Measurements from ENCODE around the gene ZGLP1.
A peak's percentile ranks its signal among the peaks of the same experiment; 100 is the strongest.

ZGLP1 gene

DNA sequence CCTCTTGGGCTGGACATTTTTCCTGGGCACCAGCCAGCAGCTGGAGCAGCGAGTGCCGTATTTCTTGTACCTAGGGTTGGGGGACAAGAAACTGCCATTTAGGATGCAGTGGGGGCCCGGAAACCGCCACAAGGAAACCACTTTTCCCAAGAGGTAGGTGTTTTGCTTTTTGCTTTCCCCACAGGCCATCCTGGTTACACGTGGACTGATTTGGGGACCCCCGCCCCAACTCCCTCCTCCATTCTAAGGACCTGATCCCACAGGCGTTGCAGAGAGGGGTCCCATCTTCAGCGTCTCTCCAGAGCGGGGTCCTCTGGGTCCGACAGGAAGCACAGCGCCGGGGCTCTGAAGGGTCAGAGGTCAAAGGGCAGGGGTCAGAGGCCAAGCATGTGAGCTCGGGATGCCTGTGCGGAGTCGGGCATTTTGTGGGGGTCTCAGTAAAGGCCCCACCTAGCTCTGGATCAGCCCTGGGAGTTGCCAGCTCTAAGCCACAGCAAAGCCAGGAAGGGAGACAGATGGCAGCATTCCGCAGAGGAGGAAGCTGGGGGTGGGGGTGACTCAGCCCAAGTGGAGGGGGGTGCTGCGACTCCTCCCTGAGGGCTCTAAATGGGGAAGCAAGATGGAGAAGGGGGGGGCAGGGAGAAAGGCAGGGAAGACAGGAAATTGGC is 4.3 kb downstream of the ZGLP1 start:
- no peak overlapping the region for H3K4me3 ChIP-seq (ENCODE audit: low read length)
- peaks cover 6% of the 10 kb centered on the region; the same call in 1 of the 2 replicates for H3K36me3 ChIP-seq (ENCODE audit: insufficient read depth, low read depth, low read length)
- H3K4me1 ChIP-seq (ENCODE audit: insufficient read depth, low read length) = no peaks in the 10 kb centered on the region
- no peak overlapping the region for H3K27ac ChIP-seq (ENCODE audit: low read length)
- H3K9ac ChIP-seq (ENCODE audit: low read depth, low read length) = no peak overlapping the region
- no peaks in the 10 kb centered on the region; the same call in 1 of the 2 replicates for H3K27me3 ChIP-seq (ENCODE audit: insufficient read depth, low read length)
- H3K9me3 ChIP-seq (ENCODE audit: insufficient read depth, low read depth, low read length) = no peaks in the 10 kb centered on the region

DNA sequence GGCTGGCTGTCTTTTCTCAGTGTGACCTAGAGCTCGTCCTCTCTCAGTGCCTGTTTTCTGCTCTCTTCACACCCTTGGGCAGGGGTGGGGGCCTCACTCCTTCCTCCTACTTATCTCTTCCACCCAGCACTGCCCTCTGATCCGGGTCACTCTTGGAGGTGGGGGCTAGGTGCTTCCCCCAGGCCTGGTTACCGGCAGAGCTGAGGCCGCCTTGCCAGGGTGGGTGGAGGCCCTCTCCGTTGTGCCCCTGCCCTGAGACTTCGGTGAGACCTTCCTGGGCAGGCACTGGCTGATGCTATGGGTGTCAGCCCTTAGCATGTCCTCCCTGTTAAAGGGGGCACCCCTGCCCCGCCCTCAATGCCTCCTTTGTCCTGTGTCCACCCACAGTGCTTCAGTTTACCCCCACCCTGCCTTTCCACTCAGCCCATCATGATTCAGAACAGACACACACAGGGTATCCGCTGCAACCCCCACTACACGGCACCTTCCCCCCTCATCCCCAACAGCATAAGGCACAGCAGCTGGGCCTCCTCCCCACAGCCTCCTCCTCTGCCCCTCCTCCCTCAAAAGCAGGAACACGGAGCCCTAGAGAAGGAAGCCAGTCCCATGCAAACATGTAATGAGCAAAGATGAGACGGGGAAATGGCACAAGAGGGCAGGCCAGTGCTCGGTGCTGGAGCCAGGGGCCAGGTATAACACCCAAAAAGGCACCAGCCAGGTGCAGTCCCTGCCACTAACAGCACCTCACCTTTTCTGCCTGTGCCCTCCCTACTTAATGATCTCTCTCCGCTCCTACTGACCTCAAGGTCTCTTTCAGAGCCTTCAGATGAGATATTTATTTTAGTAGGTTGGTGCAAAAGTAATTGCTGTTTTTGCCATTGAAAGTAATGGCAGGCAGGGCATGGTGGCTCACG is 9.8 kb downstream of the ZGLP1 start:
- Histone ChIP-seq H3K9ac (ENCODE audit: low read depth, low read length) (no peak overlapping the region), H3K4me3 (ENCODE audit: low read length) (no peak overlapping the region), H3K4me1 (ENCODE audit: insufficient read depth, low read length) (no peaks in the 10 kb centered on the region), H3K36me3 (ENCODE audit: insufficient read depth, low read depth, low read length) (no peaks in the 10 kb centered on the region), H3K9me3 (ENCODE audit: insufficient read depth, low read depth, low read length) (no peaks in the 10 kb centered on the region), H3K27me3 (ENCODE audit: insufficient read depth, low read length) (peaks cover 30% of the 10 kb centered on the region), H3K27ac (ENCODE audit: low read length) (no peak overlapping the region)

DNA sequence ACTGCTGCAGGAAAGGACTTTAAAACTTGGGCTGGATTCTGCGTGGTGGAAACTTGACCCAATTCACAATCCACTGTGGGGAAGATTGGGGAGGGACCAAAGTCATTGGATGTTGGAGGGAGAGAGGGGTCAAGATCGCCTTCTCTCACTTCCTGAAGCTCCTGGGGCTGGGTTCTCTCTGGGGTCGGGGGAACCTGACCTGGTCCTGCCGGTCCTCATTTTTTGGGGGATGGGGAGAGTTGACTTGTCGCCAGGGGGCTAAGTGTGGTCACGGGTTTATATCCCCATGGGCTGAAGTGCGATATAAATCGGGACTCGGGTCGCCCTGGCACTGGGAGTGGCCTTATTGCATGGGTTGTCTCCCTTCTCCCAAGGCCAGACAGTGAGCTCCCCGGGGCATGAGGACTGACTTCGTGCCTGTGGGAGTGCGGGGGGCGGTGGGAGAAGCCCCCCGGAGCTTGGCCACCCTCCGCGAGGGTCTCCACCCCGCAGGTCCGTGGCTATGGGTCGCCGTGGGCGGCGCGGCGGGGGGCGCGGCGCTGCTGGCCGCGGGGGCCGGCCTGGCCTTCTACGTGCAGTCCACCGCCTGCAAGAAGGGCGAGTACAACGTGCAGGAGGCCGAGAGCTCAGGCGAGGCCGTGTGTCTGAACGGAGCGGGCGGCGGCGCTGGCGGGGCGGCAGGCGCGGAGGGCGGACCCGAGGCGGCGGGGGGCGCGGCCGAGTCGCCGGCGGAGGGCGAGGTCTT is 13.6 kb downstream of the ZGLP1 start:
- Histone ChIP-seq H3K9me3 (ENCODE audit: insufficient read depth, low read depth, low read length) (no peaks in the 10 kb centered on the region), H3K36me3 (ENCODE audit: insufficient read depth, low read depth, low read length) (no peaks in the 10 kb centered on the region), H3K4me3 (ENCODE audit: low read length) (peak overlapping the region; percentile 49; the same call in 1 of the 2 replicates), H3K9ac (ENCODE audit: low read depth, low read length) (no peak overlapping the region), H3K27ac (ENCODE audit: low read length) (no peak overlapping the region), H3K4me1 (ENCODE audit: insufficient read depth, low read length) (peaks cover 5% of the 10 kb centered on the region; the same call in 1 of the 2 replicates), H3K27me3 (ENCODE audit: insufficient read depth, low read length) (peaks cover 68% of the 10 kb centered on the region)

DNA sequence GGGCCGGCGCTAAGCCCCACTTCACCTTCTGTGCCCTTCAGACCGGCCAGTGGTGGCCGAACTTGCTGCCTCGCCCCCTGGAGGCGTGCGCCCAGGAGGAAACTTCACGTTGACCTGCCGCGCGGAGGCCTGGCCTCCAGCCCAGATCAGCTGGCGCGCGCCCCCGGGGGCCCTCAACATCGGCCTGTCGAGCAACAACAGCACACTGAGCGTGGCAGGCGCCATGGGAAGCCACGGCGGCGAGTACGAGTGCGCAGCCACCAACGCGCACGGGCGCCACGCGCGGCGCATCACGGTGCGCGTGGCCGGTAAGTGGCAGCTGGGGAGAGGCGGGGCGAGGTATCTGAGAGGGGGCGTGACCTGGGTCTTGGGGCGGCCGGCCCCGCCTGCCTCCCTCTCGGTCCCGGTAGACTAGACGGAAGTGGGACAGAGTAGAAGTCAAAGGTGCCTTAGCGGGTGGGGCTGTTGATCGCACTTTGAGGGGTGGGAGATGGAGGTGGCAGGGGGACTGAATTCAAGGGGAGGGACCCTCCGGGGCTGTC is 14.2 kb downstream of the ZGLP1 start:
- Histone ChIP-seq H3K27me3 (ENCODE audit: insufficient read depth, low read length) (peaks cover 75% of the 10 kb centered on the region), H3K9ac (ENCODE audit: low read depth, low read length) (no peak overlapping the region), H3K4me1 (ENCODE audit: insufficient read depth, low read length) (peaks cover 6% of the 10 kb centered on the region; the same call in 1 of the 2 replicates), H3K9me3 (ENCODE audit: insufficient read depth, low read depth, low read length) (no peaks in the 10 kb centered on the region), H3K36me3 (ENCODE audit: insufficient read depth, low read depth, low read length) (no peaks in the 10 kb centered on the region), H3K4me3 (ENCODE audit: low read length) (peak overlapping the region; percentile 49; the same call in 1 of the 2 replicates), H3K27ac (ENCODE audit: low read length) (no peak overlapping the region)

DNA sequence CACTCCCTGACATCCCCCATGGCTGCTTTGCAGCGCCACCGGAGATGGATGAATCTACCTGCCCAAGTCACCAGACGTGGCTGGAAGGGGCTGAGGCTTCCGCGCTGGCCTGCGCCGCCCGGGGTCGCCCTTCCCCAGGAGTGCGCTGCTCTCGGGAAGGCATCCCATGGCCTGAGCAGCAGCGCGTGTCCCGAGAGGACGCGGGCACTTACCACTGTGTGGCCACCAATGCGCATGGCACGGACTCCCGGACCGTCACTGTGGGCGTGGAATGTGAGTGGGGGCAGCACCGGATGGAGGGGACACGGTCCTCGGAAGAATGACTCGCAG is 15.3 kb downstream of the ZGLP1 start:
- no peak overlapping the region for H3K27ac ChIP-seq (ENCODE audit: low read length)
- no peak overlapping the region for H3K4me3 ChIP-seq (ENCODE audit: low read length)
- H3K4me1 ChIP-seq (ENCODE audit: insufficient read depth, low read length) = peaks cover 8% of the 10 kb centered on the region; the same call in 1 of the 2 replicates
- H3K36me3 ChIP-seq (ENCODE audit: insufficient read depth, low read depth, low read length) = no peaks in the 10 kb centered on the region
- H3K9me3 ChIP-seq (ENCODE audit: insufficient read depth, low read depth, low read length) = no peaks in the 10 kb centered on the region
- H3K9ac ChIP-seq (ENCODE audit: low read depth, low read length) = no peak overlapping the region
- peaks cover 85% of the 10 kb centered on the region for H3K27me3 ChIP-seq (ENCODE audit: insufficient read depth, low read length)

DNA sequence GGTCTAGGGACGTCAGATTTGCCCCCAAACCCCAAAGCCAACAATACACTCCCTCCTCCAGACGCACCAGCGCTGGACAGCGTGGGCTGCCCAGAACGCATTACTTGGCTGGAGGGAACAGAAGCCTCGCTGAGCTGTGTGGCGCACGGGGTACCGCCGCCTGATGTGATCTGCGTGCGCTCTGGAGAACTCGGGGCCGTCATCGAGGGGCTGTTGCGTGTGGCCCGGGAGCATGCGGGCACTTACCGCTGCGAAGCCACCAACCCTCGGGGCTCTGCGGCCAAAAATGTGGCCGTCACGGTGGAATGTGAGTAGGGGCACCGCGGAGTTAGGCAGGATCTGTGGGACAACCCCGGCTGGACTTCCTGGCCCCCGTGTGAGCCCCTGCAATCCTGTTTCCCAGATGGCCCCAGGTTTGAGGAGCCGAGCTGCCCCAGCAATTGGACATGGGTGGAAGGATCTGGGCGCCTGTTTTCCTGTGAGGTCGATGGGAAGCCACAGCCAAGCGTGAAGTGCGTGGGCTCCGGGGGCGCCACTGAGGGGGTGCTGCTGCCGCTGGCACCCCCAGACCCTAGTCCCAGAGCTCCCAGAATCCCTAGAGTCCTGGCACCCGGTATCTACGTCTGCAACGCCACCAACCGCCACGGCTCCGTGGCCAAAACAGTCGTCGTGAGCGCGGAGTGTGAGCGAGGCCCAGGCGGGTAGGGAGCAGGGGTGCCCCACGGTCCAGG is 15.8 kb downstream of the ZGLP1 start:
- H3K4me3 ChIP-seq (ENCODE audit: low read length) = no peak overlapping the region
- no peak overlapping the region for H3K9ac ChIP-seq (ENCODE audit: low read depth, low read length)
- no peak overlapping the region for H3K27ac ChIP-seq (ENCODE audit: low read length)
- peaks cover 90% of the 10 kb centered on the region for H3K27me3 ChIP-seq (ENCODE audit: insufficient read depth, low read length)
- H3K9me3 ChIP-seq (ENCODE audit: insufficient read depth, low read depth, low read length) = no peaks in the 10 kb centered on the region
- H3K36me3 ChIP-seq (ENCODE audit: insufficient read depth, low read depth, low read length) = no peaks in the 10 kb centered on the region
- H3K4me1 ChIP-seq (ENCODE audit: insufficient read depth, low read length) = peaks cover 11% of the 10 kb centered on the region; the same call in 1 of the 2 replicates

DNA sequence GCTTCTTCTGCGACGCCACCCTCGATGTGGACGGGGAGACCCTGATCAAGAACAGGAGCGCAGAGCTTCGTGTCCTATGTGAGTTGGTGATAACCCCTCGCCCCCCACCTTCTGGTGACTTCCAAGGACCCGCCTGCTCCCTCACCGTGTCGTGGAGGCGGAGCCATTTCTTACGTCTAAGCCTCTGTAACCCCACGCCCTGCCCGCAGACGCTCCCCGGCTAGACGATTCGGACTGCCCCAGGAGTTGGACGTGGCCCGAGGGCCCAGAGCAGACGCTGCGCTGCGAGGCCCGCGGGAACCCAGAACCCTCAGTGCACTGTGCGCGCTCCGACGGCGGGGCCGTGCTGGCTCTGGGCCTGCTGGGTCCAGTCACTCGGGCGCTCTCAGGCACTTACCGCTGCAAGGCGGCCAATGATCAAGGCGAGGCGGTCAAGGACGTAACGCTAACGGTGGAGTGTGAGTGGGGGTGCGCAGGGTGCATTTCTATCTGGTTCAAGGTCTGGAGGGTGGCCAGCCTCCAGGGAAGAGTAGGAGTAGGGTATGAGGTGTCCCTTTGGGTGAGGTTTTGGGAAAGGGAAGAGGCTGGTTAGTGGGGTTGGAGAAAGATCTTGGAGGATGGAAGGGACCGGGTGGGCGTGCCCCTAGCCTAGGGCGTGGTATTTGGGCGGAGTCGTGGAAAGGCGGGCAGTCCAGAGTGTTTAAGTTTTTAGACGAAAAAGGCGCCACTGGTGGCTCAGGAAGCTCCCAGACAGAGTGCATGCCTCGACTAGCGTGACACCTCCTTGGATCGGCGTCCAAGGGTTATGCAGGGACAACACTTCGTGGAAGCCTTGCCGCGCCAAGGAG is 16.6 kb downstream of the ZGLP1 start:
- peaks cover 12% of the 10 kb centered on the region; the same call in 1 of the 2 replicates for H3K4me1 ChIP-seq (ENCODE audit: insufficient read depth, low read length)
- no peak overlapping the region for H3K27ac ChIP-seq (ENCODE audit: low read length)
- peaks cover 97% of the 10 kb centered on the region for H3K27me3 ChIP-seq (ENCODE audit: insufficient read depth, low read length)
- no peak overlapping the region for H3K9ac ChIP-seq (ENCODE audit: low read depth, low read length)
- H3K4me3 ChIP-seq (ENCODE audit: low read length) = peak overlapping the region; percentile 56
- H3K9me3 ChIP-seq (ENCODE audit: insufficient read depth, low read depth, low read length) = no peaks in the 10 kb centered on the region
- no peaks in the 10 kb centered on the region for H3K36me3 ChIP-seq (ENCODE audit: insufficient read depth, low read depth, low read length)

DNA sequence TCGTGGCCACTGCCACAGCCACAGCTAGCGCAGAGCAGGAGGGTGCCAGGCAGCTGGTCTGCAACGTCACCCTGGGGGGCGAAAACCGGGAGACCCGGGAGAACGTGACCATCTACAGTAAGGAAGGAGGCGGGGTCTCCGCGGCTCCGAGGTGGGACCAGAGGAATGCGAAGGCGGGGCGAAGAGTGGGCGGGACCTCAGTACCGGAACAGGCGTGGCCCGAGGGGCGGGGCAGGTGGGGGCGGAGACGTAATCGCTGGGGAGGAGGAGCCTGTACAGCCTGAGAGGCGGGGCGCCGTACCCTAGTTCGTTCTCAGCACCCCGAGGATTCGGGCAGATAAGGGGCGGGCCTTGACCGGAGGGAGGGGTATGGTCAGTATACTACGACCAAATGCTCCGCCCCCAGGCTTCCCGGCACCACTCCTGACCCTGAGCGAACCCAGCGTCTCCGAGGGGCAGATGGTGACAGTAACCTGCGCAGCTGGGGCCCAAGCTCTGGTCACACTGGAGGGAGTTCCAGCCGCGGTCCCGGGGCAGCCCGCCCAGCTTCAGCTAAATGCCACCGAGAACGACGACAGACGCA is 17.3 kb downstream of the ZGLP1 start:
- peaks cover 12% of the 10 kb centered on the region; the same call in 1 of the 2 replicates for H3K4me1 ChIP-seq (ENCODE audit: insufficient read depth, low read length)

DNA sequence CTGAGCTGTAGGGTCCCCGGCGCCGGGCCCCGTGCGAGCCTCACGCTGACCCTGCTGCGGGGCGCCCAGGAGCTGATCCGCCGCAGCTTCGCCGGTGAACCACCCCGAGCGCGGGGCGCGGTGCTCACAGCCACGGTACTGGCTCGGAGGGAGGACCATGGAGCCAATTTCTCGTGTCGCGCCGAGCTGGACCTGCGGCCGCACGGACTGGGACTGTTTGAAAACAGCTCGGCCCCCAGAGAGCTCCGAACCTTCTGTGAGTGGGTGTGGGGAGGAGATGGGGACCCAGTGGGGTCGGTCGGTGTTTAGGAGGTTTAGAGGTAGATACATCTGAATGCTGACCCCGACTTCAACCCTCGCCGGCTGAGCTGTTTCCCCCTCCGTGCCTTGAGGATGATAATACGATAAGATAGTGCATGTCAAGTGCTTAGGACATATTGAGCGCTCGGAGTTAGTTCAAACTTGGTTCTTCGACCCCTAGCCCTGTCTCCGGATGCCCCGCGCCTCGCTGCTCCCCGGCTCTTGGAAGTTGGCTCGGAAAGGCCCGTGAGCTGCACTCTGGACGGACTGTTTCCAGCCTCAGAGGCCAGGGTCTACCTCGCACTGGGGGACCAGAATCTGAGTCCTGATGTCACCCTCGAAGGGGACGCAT is 17.9 kb downstream of the ZGLP1 start:
- H3K36me3 ChIP-seq (ENCODE audit: insufficient read depth, low read depth, low read length) = no peaks in the 10 kb centered on the region
- H3K27ac ChIP-seq (ENCODE audit: low read length) = no peak overlapping the region
- no peaks in the 10 kb centered on the region for H3K9me3 ChIP-seq (ENCODE audit: insufficient read depth, low read depth, low read length)
- no peak overlapping the region for H3K9ac ChIP-seq (ENCODE audit: low read depth, low read length)
- peak overlapping the region; percentile 69 for H3K4me3 ChIP-seq (ENCODE audit: low read length)
- H3K4me1 ChIP-seq (ENCODE audit: insufficient read depth, low read length) = peaks cover 12% of the 10 kb centered on the region; the same call in 1 of the 2 replicates
- H3K27me3 ChIP-seq (ENCODE audit: insufficient read depth, low read length) = peaks cover 100% of the 10 kb centered on the region

More for the DNA sequence above, 17.3 kb downstream of the ZGLP1 start:
- H3K27ac ChIP-seq (ENCODE audit: low read length) = no peak overlapping the region
- no peaks in the 10 kb centered on the region for H3K9me3 ChIP-seq (ENCODE audit: insufficient read depth, low read depth, low read length)
- H3K27me3 ChIP-seq (ENCODE audit: insufficient read depth, low read length) = peaks cover 98% of the 10 kb centered on the region
- no peaks in the 10 kb centered on the region for H3K36me3 ChIP-seq (ENCODE audit: insufficient read depth, low read depth, low read length)
- H3K9ac ChIP-seq (ENCODE audit: low read depth, low read length) = no peak overlapping the region
- peak overlapping the region; percentile 69 for H3K4me3 ChIP-seq (ENCODE audit: low read length)
